WTC11 (cell line): ENCODE measurements around the gene PBX4.

Source experiments
- CREB1 ChIP-seq: sonication (generic); formaldehyde crosslinking; IDR thresholded peaks from 2 replicates; pipeline ENCODE4 v1.8.0; 2023; ENCODE audit warnings: mild to moderate bottlenecking, missing genetic modification reagents
- CTCF ChIP-seq: fragments of 200-600 bp; IDR thresholded peaks from 2 replicates; pipeline ENCODE4 v1.8.0; 2022; ENCODE audit warnings: antibody characterized with exemption
- E2F4 ChIP-seq: sonication (generic); formaldehyde crosslinking; IDR thresholded peaks from 2 replicates; pipeline ENCODE4 v1.8.1; 2022; ENCODE audit warnings: low read depth, mild to moderate bottlenecking, moderate library complexity, missing genetic modification reagents, borderline replicate concordance
- FOXJ3 ChIP-seq: sonication (generic); formaldehyde crosslinking; IDR thresholded peaks from 2 replicates; pipeline ENCODE4 v1.9.0; 2021; ENCODE audit warnings: missing genetic modification reagents, mild to moderate bottlenecking, borderline replicate concordance
- FOXK1 ChIP-seq: sonication (generic); formaldehyde crosslinking; IDR thresholded peaks from 2 replicates; pipeline ENCODE4 v1.8.0; 2022; ENCODE audit warnings: mild to moderate bottlenecking, moderate library complexity, missing genetic modification reagents
- MAX ChIP-seq: sonication (generic); formaldehyde crosslinking; IDR thresholded peaks from 2 replicates; pipeline ENCODE4 v1.8.0; 2022; ENCODE audit warnings: mild to moderate bottlenecking, missing genetic modification reagents
- MLX ChIP-seq: sonication (generic); formaldehyde crosslinking; IDR thresholded peaks from 2 replicates; pipeline ENCODE4 v1.8.1; 2023; ENCODE audit warnings: mild to moderate bottlenecking, missing genetic modification reagents, moderate library complexity
- MYBL2 ChIP-seq: sonication (generic); formaldehyde crosslinking; IDR thresholded peaks from 2 replicates; pipeline ENCODE4 v1.8.1; 2023; ENCODE audit warnings: mild to moderate bottlenecking, moderate library complexity, missing genetic modification reagents
- TEAD4 ChIP-seq: sonication (generic); formaldehyde crosslinking; IDR thresholded peaks from 2 replicates; pipeline ENCODE4 v1.8.0; 2022; ENCODE audit warnings: mild to moderate bottlenecking, missing genetic modification reagents
- USF2 ChIP-seq: sonication (generic); formaldehyde crosslinking; IDR thresholded peaks from 2 replicates; pipeline ENCODE4 v1.8.1; 2023; ENCODE audit warnings: mild to moderate bottlenecking, missing genetic modification reagents, moderate library complexity
- ZNF121 ChIP-seq: sonication (generic); formaldehyde crosslinking; IDR thresholded peaks from 2 replicates; pipeline ENCODE4 v1.8.0; 2023; ENCODE audit warnings: missing genetic modification reagents
- ZNF263 ChIP-seq: sonication (generic); formaldehyde crosslinking; IDR thresholded peaks from 2 replicates; pipeline ENCODE4 v1.8.1; 2022; ENCODE audit warnings: low read depth, mild to moderate bottlenecking, moderate library complexity, missing genetic modification reagents
- ZNF671 ChIP-seq: fragments of 250-450 bp; sonication (Bioruptor Pico); IDR thresholded peaks from 2 replicates; pipeline ENCODE4 v1.8.0; 2021; ENCODE audit warnings: mild to moderate bottlenecking

GRCh38 chr19:19655051-19655594 is 36.6 kb upstream of the PBX4 start:
- no peak for TF ChIP-seq USF2 (CRISPR knock-in tag)
- TF ChIP-seq FOXJ3 (CRISPR knock-in tag): no peak
- TF ChIP-seq CTCF: no peak
- no peak for TF ChIP-seq TEAD4 (CRISPR knock-in tag)
- TF ChIP-seq MLX: no peak
- TF ChIP-seq ZNF671 (CRISPR knock-in tag): no peak
- no peak for TF ChIP-seq E2F4
- no peak for TF ChIP-seq MYBL2 (CRISPR knock-in tag)
- no peak for TF ChIP-seq FOXK1
- TF ChIP-seq CREB1 (CRISPR knock-in tag): no peak
- no peak for TF ChIP-seq MAX (CRISPR knock-in tag)
- TF ChIP-seq ZNF263 (CRISPR knock-in tag): no peak
- TF ChIP-seq ZNF121: no peak
